Kidney (tissue), 14 donors: ENCODE results near the gene MCM3AP. TPM values are rescaled to one million over a fixed set of nuclear protein-coding genes. Genes with fewer than 3 reads are reported as not detected.

Source experiments
- DNase-seq, 5 donors: peaks; one replicate each; pipeline ENCODE4 v3.0.0-alpha.2; 2013 to 2020
- FAIRE-seq: peaks from 2 replicates; lab custom pipeline; 2012; peaks lifted over from hg19 to GRCh38; lab: Jason Lieb, UNC
- H3K27ac ChIP-seq, 2 donors: one replicate each; pipeline ENCODE4 v1.7.0; 2013; ENCODE audit warnings: low read depth in 2 of 2, low read length in 2 of 2, inconsistent platforms in 1 of 2
- H3K27me3 ChIP-seq: one replicate; pipeline ENCODE4 v1.7.1; 2013; ENCODE audit warnings: low read length, inconsistent platforms; ENCODE audit not compliant: control insufficient read depth, insufficient read depth
- H3K36me3 ChIP-seq, 3 donors: one replicate each; pipeline versions ENCODE4 v1.7.0 to v1.7.1; 2013; ENCODE audit warnings: low read length in 3 of 3, control low read depth in 1 of 3, inconsistent platforms in 1 of 3; ENCODE audit not compliant: insufficient read depth in 3 of 3, control insufficient read depth in 2 of 3
- H3K4me1 ChIP-seq, 3 donors: one replicate each; pipeline versions ENCODE4 v1.7.0 to v1.7.1; 2013; ENCODE audit warnings: low read length in 3 of 3, inconsistent platforms in 1 of 3, low read depth in 1 of 3; ENCODE audit not compliant: control insufficient read depth in 2 of 3, insufficient read depth in 2 of 3
- H3K4me3 ChIP-seq, 3 donors: one replicate each; pipeline versions ENCODE4 v1.7.0 to v1.8.1; 2013; ENCODE audit warnings: low read length in 3 of 3, control low read depth in 1 of 3, inconsistent platforms in 1 of 3
- H3K9ac ChIP-seq, 3 donors: one replicate each; pipeline versions ENCODE4 v1.7.0 to v1.7.1; 2013; ENCODE audit warnings: low read length in 3 of 3, control low read depth in 1 of 3, inconsistent platforms in 1 of 3
- H3K9me3 ChIP-seq, 3 donors: one replicate each; pipeline versions ENCODE4 v1.7.0 to v1.7.1; 2013; ENCODE audit warnings: low read length in 3 of 3, control low read depth in 1 of 3, inconsistent platforms in 1 of 3; ENCODE audit not compliant: control insufficient read depth in 2 of 3, insufficient read depth in 1 of 3
- CTCF ChIP-seq: IDR thresholded peaks from 3 replicates; pipeline ENCODE4 v1.5.1; 2012; ENCODE audit warnings: mild to moderate bottlenecking, moderate library complexity, borderline replicate concordance; ENCODE audit not compliant: insufficient read depth; ENCODE audit errors: extremely low read depth
- intact Hi-C: fragments of 100-400 bp; cut with DNase I; formaldehyde crosslinking; loops from one replicate; pipeline ENCODE4 v1.11.1; 2022
- polyA plus RNA-seq: library from polyadenylated mRNA; stranded (reverse); fragments of 350-450 nt; fragmentation: Illumina TruSeq; extraction: RNeasy Lipid Tissue Mini Kit (QIAGEN cat#74804); gene quantifications from one replicate; pipeline ENCODE4 v1.2.3, GENCODE V29; 2014; ENCODE audit warnings: low read depth, low replicate concordance; ENCODE audit not compliant: insufficient read depth
- total RNA-seq: library from RNA; stranded (reverse); fragmentation: NEBNext Ultra II Directional; extraction: Animal tissue kit (Norgen Biotek cat#: 25700); gene quantifications from one replicate; pipeline ENCODE4 v1.2.1, GENCODE V29; 2021
- donor health status: control.
- donor health status: control.
- donor health status: control.
- donor health status: control.
- donor health status: control.
- donor health status: DM: yes; HTN: yes; CAD: no.
- donor health status: Normal renal cell carcinoma (clear cell type).

MCM3AP gene
- total and polyA plus RNA-seq, 2 donors from 2014 or later: 29.0 to 101 TPM

GRCh38 chr21:46304955-46305354 lies 19.5 kb upstream of the MCM3AP start:
- H3K27ac ChIP-seq: no peak overlapping the region
- no peak for TF ChIP-seq CTCF
- no peaks in the 10 kb centered on the region for H3K4me1 ChIP-seq
- H3K9me3 ChIP-seq: no peaks in the 10 kb centered on the region
- intact Hi-C loops: no loop called here
- DNase-seq: no peak
- FAIRE-seq: no peak
- H3K36me3 ChIP-seq: no peaks in the 10 kb centered on the region
- H3K4me3 ChIP-seq: no peak overlapping the region
- no peaks in the 10 kb centered on the region for H3K27me3 ChIP-seq
- H3K9ac ChIP-seq: no peak overlapping the region

GRCh38 chr21:46304437-46304836 lies 19.0 kb upstream of the MCM3AP start:
- Histone ChIP-seq H3K9me3 (no peaks in the 10 kb centered on the region), H3K9ac (no peak overlapping the region), H3K36me3 (no peaks in the 10 kb centered on the region), H3K4me1 (no peaks in the 10 kb centered on the region), H3K4me3 (no peak overlapping the region), H3K27me3 (no peaks in the 10 kb centered on the region), H3K27ac (no peak overlapping the region)
- TF ChIP-seq CTCF: no peak
- no peak for DNase-seq
- intact Hi-C loops: no loop called here
- no peak for FAIRE-seq

- no peak overlapping the region for H3K9ac ChIP-seq
- FAIRE-seq (no peak), DNase-seq (no peak)
- H3K27ac ChIP-seq: no peak overlapping the region
- H3K4me1 ChIP-seq: peaks cover 0 to 2% (median 0%) of the 10 kb centered on the region in 3 donors
- no peak for TF ChIP-seq CTCF
- H3K9me3 ChIP-seq: no peaks in the 10 kb centered on the region
- no peak overlapping the region for H3K4me3 ChIP-seq
- intact Hi-C loops: no loop called here
- H3K27me3 ChIP-seq: no peaks in the 10 kb centered on the region
- no peaks in the 10 kb centered on the region for H3K36me3 ChIP-seq
Measured at GRCh38 chr21:46301759-46302158, 16.3 kb upstream of the MCM3AP start.

- Histone ChIP-seq H3K27ac (no peak overlapping the region), H3K4me1 (peaks cover 0 to 2% (median 0%) of the 10 kb centered on the region in 3 donors), H3K9ac (no peak overlapping the region), H3K36me3 (no peaks in the 10 kb centered on the region), H3K4me3 (no peak overlapping the region), H3K27me3 (no peaks in the 10 kb centered on the region), H3K9me3 (no peaks in the 10 kb centered on the region)
- intact Hi-C loops: no loop called here
- FAIRE-seq: no peak
- TF ChIP-seq CTCF: no peak
- DNase-seq: no peak
Measured at GRCh38 chr21:46299167-46299566, 13.8 kb upstream of the MCM3AP start.
